ENCODE results near the gene U2SURP. TPM values are rescaled to one million over a fixed set of nuclear protein-coding genes. Genes with fewer than 3 reads are reported as not detected.
"Not testable (repeated sequence)": the region's sequence is repeated elsewhere in the genome, so short reads cannot be mapped to it uniquely, and the experiment has no call there.

U2SURP gene
- total and polyA plus RNA-seq, 2 donors (not counting 1 experiment from before 2014, with no cell fraction given): 15.1 to 138 TPM

DNA sequence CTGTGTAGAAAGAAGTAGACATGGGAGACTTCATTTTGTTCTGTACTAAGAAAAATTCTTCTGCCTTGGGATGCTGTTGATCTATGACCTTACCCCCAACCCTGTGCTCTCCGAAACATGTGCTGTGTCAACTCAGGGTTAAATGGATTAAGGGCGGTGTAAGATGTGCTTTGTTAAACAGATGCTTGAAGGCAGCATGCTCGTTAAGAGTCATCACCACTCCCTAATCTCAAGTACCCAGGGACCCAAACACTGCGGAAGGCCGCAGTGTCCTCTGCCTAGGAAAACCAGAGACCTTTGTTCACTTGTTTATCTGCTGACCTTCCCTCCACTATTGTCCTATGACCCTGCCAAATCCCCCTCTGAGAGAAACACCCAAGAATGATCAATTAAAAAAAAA is 72.6 kb downstream of the U2SURP start:
- ATAC-seq (ENCODE audit: low read depth); H3K4me3 ChIP-seq (ENCODE audit: control extremely low read depth in 1 of 5, extremely low read depth in 1 of 5, insufficient read depth in 1 of 5, low read depth in 2 of 5, low read length in 4 of 5); H3K79me2 ChIP-seq (ENCODE audit: control insufficient read depth, insufficient read depth, low read length); DNase-seq; H3K4me2 ChIP-seq (replicated peaks; ENCODE audit: low read depth, low read length, poor library complexity, severe bottlenecking); CTCF ChIA-PET; H3K9ac ChIP-seq (ENCODE audit: low read length); H3K4me1 ChIP-seq (ENCODE audit: control insufficient read depth in 2 of 2, insufficient read depth in 2 of 2, low read length in 2 of 2); H3K4me3 Mint-ChIP-seq; H4K20me1 ChIP-seq (ENCODE audit: control insufficient read depth, insufficient read depth, low read length, poor library complexity, severe bottlenecking); H3K27me3 Mint-ChIP-seq; intact Hi-C loops (cut with micrococcal nuclease); H3K9me3 Mint-ChIP-seq (ENCODE audit: insufficient read depth); H3K27ac ChIP-seq (ENCODE audit: low read length in 2 of 2); POLR2A ChIA-PET; H3K36me3 ChIP-seq (replicated peaks in 1 of 2; ENCODE audit: control extremely low read depth in 1 of 2, control insufficient read depth in 1 of 2, extremely low read depth in 1 of 2, insufficient read depth in 2 of 2, low read length in 1 of 2); H3K27ac Mint-ChIP-seq; H3K9me3 ChIP-seq (ENCODE audit: control extremely low read depth in 1 of 3, control insufficient read depth in 2 of 3, insufficient read depth in 1 of 3, low read length in 2 of 3); H3K27me3 ChIP-seq (replicated peaks in 1 of 4; ENCODE audit: control extremely low read depth in 1 of 4, control insufficient read depth in 3 of 4, insufficient read depth in 4 of 4, low read length in 3 of 4); H3K4me1 Mint-ChIP-seq; H2AFZ ChIP-seq (ENCODE audit: insufficient read depth, low read depth, low read length, poor library complexity, severe bottlenecking): not testable (repeated sequence)
- WGBS (ENCODE audit: insufficient coverage): no CpG with 5 or more reads among the region's 5 CpGs

- no peaks in the 10 kb centered on the region for H3K9me3 Mint-ChIP-seq (ENCODE audit: insufficient read depth)
- 94% methylated on average over 4 of the region's 4 CpGs for WGBS (ENCODE audit: insufficient coverage)
- H3K4me1 Mint-ChIP-seq: peaks cover 16% of the 10 kb centered on the region
- no peak overlapping the region for H3K9ac ChIP-seq (ENCODE audit: low read length)
- TF ChIP-seq EZH2 (IDR thresholded peaks at IDR 0.05; ENCODE audit: borderline replicate concordance, insufficient read depth, low read depth, low read length, poor library complexity, severe bottlenecking) (no peak), CTCF (IDR thresholded peaks at IDR 0.05) (no peak)
- no peak overlapping the region for H3K27ac Mint-ChIP-seq
- H3K4me3 ChIP-seq (ENCODE audit: control extremely low read depth in 1 of 5, extremely low read depth in 1 of 5, insufficient read depth in 1 of 5, low read depth in 2 of 5, low read length in 4 of 5): no peak overlapping the region
- no peaks in the 10 kb centered on the region for H3K79me2 ChIP-seq (ENCODE audit: control insufficient read depth, insufficient read depth, low read length)
- H3K4me1 ChIP-seq (ENCODE audit: control insufficient read depth in 2 of 2, insufficient read depth in 2 of 2, low read length in 2 of 2): peaks cover 0 to 15% of the 10 kb centered on the region in 2 donors
- intact Hi-C loops (cut with micrococcal nuclease): no loop called here
- no peak overlapping the region for H3K4me2 ChIP-seq (replicated peaks; ENCODE audit: low read depth, low read length, poor library complexity, severe bottlenecking)
- DNase-seq: no peak
- ChIA-PET POLR2A (no interaction called here), CTCF (no interaction called here)
- no peaks in the 10 kb centered on the region for H4K20me1 ChIP-seq (ENCODE audit: control insufficient read depth, insufficient read depth, low read length, poor library complexity, severe bottlenecking)
- no peak overlapping the region for H3K27ac ChIP-seq (ENCODE audit: low read length in 2 of 2)
- H3K4me3 Mint-ChIP-seq: no peak overlapping the region
- no peak for ATAC-seq (ENCODE audit: low read depth)
- H3K27me3 ChIP-seq (replicated peaks in 1 of 4; ENCODE audit: control extremely low read depth in 1 of 4, control insufficient read depth in 3 of 4, insufficient read depth in 4 of 4, low read length in 3 of 4): no peaks in the 10 kb centered on the region
- no peak overlapping the region for H2AFZ ChIP-seq (ENCODE audit: insufficient read depth, low read depth, low read length, poor library complexity, severe bottlenecking)
- no peaks in the 10 kb centered on the region for H3K27me3 Mint-ChIP-seq
- H3K9me3 ChIP-seq (ENCODE audit: control extremely low read depth in 1 of 3, control insufficient read depth in 2 of 3, insufficient read depth in 1 of 3, low read length in 2 of 3): peaks cover 0 to 3% (median 0%) of the 10 kb centered on the region in 3 donors
- no peaks in the 10 kb centered on the region for H3K36me3 ChIP-seq (replicated peaks in 1 of 2; ENCODE audit: control extremely low read depth in 1 of 2, control insufficient read depth in 1 of 2, extremely low read depth in 1 of 2, insufficient read depth in 2 of 2, low read length in 1 of 2)
These were observed 77.5 kb downstream of the U2SURP start for GRCh38 chr3:143078883-143079282.
